ENCODE results near the gene CFHR3.
A peak's percentile ranks its signal among the peaks of the same experiment; 100 is the strongest.
"Not testable (repeated sequence)": the region's sequence is repeated elsewhere in the genome, so short reads cannot be mapped to it uniquely, and the experiment has no call there.

CFHR3 gene

GRCh38 chr1:196774603-196775002, at the start of gene CFHR3:
CFHR3 (plus strand) TSS chr1:196774840; CDS start chr1:196774887, 47 bp downstream.
- no peak for DNase-seq

GRCh38 chr1:196732526-196732925, 42.1 kb upstream of the CFHR3 start:
- no peak for DNase-seq

- DNase-seq, result no peak
Observed at GRCh38 chr1:196733091-196733970, 41.3 kb upstream of the CFHR3 start.

- no peak for DNase-seq
Observed at GRCh38 chr1:196734006-196734405, 40.6 kb upstream of the CFHR3 start.

- no peak for DNase-seq
Observed at GRCh38 chr1:196734460-196734859, 40.2 kb upstream of the CFHR3 start.

GRCh38 chr1:196738730-196739129, 35.9 kb upstream of the CFHR3 start:
- no peak for DNase-seq

- peak; percentile 78 for DNase-seq
Observed at GRCh38 chr1:196743244-196743643, 31.4 kb upstream of the CFHR3 start.

- not testable (repeated sequence) for DNase-seq
Observed at GRCh38 chr1:196765019-196765740, 9.5 kb upstream of the CFHR3 start.

- DNase-seq, result not testable (repeated sequence)
Observed at GRCh38 chr1:196769823-196770222, 4.8 kb upstream of the CFHR3 start.

- DNase-seq, result no peak
Observed at GRCh38 chr1:196773713-196774112, 927 bp upstream of the CFHR3 start.

- DNase-seq, result no peak
Observed at GRCh38 chr1:196774175-196774574, 465 bp upstream of the CFHR3 start.

- no peak for DNase-seq
Observed at GRCh38 chr1:196777603-196778002, 3.0 kb downstream of the CFHR3 start.

- no peak for DNase-seq
Observed at GRCh38 chr1:196779093-196779492, 4.5 kb downstream of the CFHR3 start.

GRCh38 chr1:196791252-196791651, 16.6 kb downstream of the CFHR3 start:
- DNase-seq, result not testable (repeated sequence)

- not testable (repeated sequence) for DNase-seq
Observed at GRCh38 chr1:196794103-196794502, 19.5 kb downstream of the CFHR3 start.

GRCh38 chr1:196797891-196798290, 23.3 kb downstream of the CFHR3 start:
- no peak for DNase-seq

GRCh38 chr1:196801920-196802319, 27.3 kb downstream of the CFHR3 start:
- DNase-seq, result not testable (repeated sequence)

GRCh38 chr1:196808529-196809235, 34.0 kb downstream of the CFHR3 start:
- no peak for DNase-seq

- DNase-seq, result not testable (repeated sequence)
Observed at GRCh38 chr1:196817442-196817841, 42.8 kb downstream of the CFHR3 start.

GRCh38 chr1:196819531-196819930, 44.9 kb downstream of the CFHR3 start, which contains the start of gene CFHR1:
CFHR1 (plus strand) TSS chr1:196819731; CDS start chr1:196819845, 114 bp downstream.
- DNase-seq, result not testable (repeated sequence)

- peak; percentile 3 for DNase-seq
Observed at GRCh38 chr1:196827860-196828259, 53.2 kb downstream of the CFHR3 start.
